Lung (tissue), 12 donors: ENCODE data around the gene ITPR1. TPM values are rescaled to one million over a fixed set of nuclear protein-coding genes. Genes with fewer than 3 reads are reported as not detected.
"Not testable (repeated sequence)": the region's sequence is repeated elsewhere in the genome, so short reads cannot be mapped to it uniquely, and the experiment has no call there.

Source experiments
- ATAC-seq: fragments of 200-7000 bp; cut with Tn5 transposase; one replicate; pipeline ENCODE4 v1.9.1; 2020; ENCODE audit warnings: moderate number of reproducible peaks; ENCODE audit not compliant: insufficient read depth, low FRiP score
- DNase-seq, 3 donors: peaks; one replicate each; pipeline ENCODE4 v3.0.0-alpha.2; 2013 to 2017
- H3K27ac ChIP-seq, 2 donors: one replicate each; pipeline ENCODE4 v1.5.1; 2013; ENCODE audit warnings: mild to moderate bottlenecking in 2 of 2, moderate library complexity in 2 of 2, control low read depth in 1 of 2, inconsistent platforms in 1 of 2, low read depth in 1 of 2, low read length in 1 of 2
- H3K27me3 ChIP-seq, 3 donors: one replicate each; pipeline ENCODE4 v1.5.1; 2013; ENCODE audit warnings: low read length in 2 of 3; ENCODE audit not compliant: control insufficient read depth in 3 of 3, insufficient read depth in 3 of 3
- H3K36me3 ChIP-seq, 4 donors: one replicate each; pipeline ENCODE4 v1.5.1; 2013; ENCODE audit warnings: low read length in 4 of 4, mild to moderate bottlenecking in 1 of 4, moderate library complexity in 1 of 4; ENCODE audit not compliant: control insufficient read depth in 4 of 4, insufficient read depth in 4 of 4
- H3K4me1 ChIP-seq, 5 donors: one replicate each; pipeline ENCODE4 v1.5.1; 2013; ENCODE audit warnings: low read length in 5 of 5, mild to moderate bottlenecking in 2 of 5, moderate library complexity in 1 of 5; ENCODE audit not compliant: control insufficient read depth in 5 of 5, insufficient read depth in 5 of 5
- H3K4me3 ChIP-seq: one replicate; pipeline ENCODE4 v1.5.1; 2013; ENCODE audit warnings: mild to moderate bottlenecking, control low read depth, moderate library complexity
- H3K9ac ChIP-seq, 2 donors: one replicate each; pipeline ENCODE4 v1.5.1; 2013; ENCODE audit warnings: low read length in 2 of 2, control low read depth in 1 of 2; ENCODE audit not compliant: insufficient read depth in 1 of 2
- H3K9me3 ChIP-seq, 4 donors: one replicate each; pipeline ENCODE4 v1.5.1; 2013; ENCODE audit warnings: low read length in 3 of 4, mild to moderate bottlenecking in 1 of 4, moderate library complexity in 1 of 4; ENCODE audit not compliant: control insufficient read depth in 4 of 4, insufficient read depth in 3 of 4
- WGBS, 2 donors: extraction: QIAGEN DNeasy Blood & Tissue Kit; methylation state at CpG; one replicate each; pipeline ENCODE4 v1.1.7; 2013; 5-methylcytosine and 5-hydroxymethylcytosine counted together
- polyA plus RNA-seq, 2 donors: library from polyadenylated mRNA; stranded (reverse); fragments of 200-250 nt; gene quantifications; one replicate each; pipeline ENCODE4 v1.2.1, GENCODE V29; 2013
- total RNA-seq, 2 donors: library from RNA; depleted of rRNA in 1 of 2; stranded (reverse); fragments of >200 nt in 1 of 2; gene quantifications; one replicate each; pipeline ENCODE4 v1.2.1, GENCODE V29; 2014 to 2021
- TF ChIP-seq, protein P1 (sequence below): IDR thresholded peaks from 2 replicates; pipeline ENCODE4 v1.5.1; 2012; ENCODE audit warnings: mild to moderate bottlenecking; ENCODE audit errors: control extremely low read depth, extremely low read depth
- donor health status: control.
- donor health status: control.
- donor health status: Bipolar disorder and iron deficiency.
- donor health status: healthy.
- donor health status: DM: yes; HTN: yes; CAD: no.

ITPR1 gene
- total and polyA plus RNA-seq, 4 donors, result 12.4 to 152 (median 44.1) TPM

DNA sequence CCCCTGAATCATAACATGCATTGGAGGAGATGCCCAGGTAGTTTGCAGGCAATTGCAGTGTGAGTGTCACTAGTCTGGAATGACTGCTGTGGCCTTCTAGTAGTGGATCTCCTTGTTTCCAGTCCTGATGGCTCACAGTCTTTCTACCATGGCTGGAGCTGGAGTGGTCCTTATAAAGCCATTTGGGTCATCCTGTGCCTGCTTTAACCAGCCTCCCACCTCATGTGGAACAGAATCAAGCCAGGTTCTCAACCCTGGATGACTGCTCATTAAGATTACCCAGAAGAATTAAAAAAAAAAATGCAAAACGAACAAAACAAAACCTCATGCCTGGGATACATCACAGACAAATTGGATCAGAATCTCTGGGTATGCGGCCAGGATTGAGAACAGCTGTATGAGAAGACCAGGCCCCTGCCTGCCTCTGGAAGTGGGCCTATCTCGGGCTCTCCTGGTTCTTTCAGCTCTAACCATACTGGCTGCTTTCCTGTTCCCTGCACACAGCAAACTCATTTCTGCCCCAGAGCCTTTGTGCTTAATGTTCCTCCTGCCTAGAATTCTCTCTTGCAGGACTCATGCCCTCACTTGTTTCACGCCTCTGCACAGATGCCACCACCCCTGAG lies 96.4 kb downstream of the ITPR1 start:
- TF ChIP-seq, protein P1, sequence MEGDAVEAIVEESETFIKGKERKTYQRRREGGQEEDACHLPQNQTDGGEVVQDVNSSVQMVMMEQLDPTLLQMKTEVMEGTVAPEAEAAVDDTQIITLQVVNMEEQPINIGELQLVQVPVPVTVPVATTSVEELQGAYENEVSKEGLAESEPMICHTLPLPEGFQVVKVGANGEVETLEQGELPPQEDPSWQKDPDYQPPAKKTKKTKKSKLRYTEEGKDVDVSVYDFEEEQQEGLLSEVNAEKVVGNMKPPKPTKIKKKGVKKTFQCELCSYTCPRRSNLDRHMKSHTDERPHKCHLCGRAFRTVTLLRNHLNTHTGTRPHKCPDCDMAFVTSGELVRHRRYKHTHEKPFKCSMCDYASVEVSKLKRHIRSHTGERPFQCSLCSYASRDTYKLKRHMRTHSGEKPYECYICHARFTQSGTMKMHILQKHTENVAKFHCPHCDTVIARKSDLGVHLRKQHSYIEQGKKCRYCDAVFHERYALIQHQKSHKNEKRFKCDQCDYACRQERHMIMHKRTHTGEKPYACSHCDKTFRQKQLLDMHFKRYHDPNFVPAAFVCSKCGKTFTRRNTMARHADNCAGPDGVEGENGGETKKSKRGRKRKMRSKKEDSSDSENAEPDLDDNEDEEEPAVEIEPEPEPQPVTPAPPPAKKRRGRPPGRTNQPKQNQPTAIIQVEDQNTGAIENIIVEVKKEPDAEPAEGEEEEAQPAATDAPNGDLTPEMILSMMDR, result no peak
- DNase-seq, result peak in 2 of 3 donors; percentile 56 to 73
- Histone ChIP-seq H3K9me3 (no peaks in the 10 kb centered on the region), H3K27me3 (no peaks in the 10 kb centered on the region), H3K27ac (no peak overlapping the region), H3K4me3 (no peak overlapping the region), H3K9ac (no peak overlapping the region), H3K36me3 (no peaks in the 10 kb centered on the region), H3K4me1 (peaks cover 0 to 29% (median 3%) of the 10 kb centered on the region in 5 donors)
- WGBS, 2 donors, result 69 to 70% methylated on average over 4 of the region's 4 CpGs
- ATAC-seq, result no peak

DNA sequence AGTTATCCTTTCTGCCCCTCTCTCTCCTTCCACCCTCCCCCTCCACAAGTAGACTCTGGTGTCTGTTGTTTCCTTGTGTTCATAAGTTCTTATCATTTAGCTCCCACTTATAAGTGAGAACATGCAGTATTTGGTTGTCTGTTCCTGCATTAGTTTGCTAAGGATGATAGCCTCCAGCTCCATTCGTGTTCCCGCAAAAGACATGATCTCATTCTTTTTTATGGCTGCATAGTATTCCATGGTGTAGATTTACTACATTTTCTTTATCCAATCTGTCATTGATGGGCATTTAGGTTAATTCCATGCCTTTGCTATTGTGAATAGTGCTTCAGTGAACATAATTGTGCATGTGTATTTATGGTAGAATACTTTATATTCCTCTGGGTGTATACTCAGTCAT lies 97.7 kb downstream of the ITPR1 start:
- H3K4me1 ChIP-seq, result peaks cover 0 to 24% (median 3%) of the 10 kb centered on the region in 5 donors
- H3K4me3 ChIP-seq, ATAC-seq, H3K27me3 ChIP-seq, DNase-seq, H3K27ac ChIP-seq, H3K9ac ChIP-seq, H3K9me3 ChIP-seq, H3K36me3 ChIP-seq: not testable (repeated sequence)
- WGBS, 2 donors, result 96 to 99% methylated on average over 2 of the region's 2 CpGs

DNA sequence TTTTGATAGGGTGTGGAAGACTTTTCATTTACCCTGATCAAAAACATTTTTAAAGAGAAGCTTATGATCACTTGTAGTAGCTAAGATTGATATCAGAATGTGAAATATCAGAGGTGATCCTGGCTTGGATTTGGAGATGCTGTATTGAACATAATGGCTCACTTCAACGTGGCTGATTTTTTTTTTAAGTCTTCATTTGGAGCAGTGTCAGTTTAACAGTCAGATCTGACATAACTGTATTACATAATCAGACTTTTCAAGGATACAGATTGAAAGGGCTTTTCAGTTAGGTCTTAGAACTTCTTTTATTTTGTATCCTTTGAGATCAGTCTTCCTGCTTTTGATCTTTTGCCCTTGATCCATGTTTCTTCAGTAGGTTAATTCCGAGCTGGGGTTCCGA lies 98.5 kb downstream of the ITPR1 start:
- Histone ChIP-seq H3K27me3 (no peaks in the 10 kb centered on the region), H3K4me1 (peaks cover 0 to 29% (median 3%) of the 10 kb centered on the region in 5 donors), H3K27ac (no peak overlapping the region), H3K4me3 (no peak overlapping the region), H3K9me3 (no peaks in the 10 kb centered on the region), H3K36me3 (no peaks in the 10 kb centered on the region), H3K9ac (no peak overlapping the region)
- WGBS, 2 donors, result 65 to 73% methylated on average over 3 of the region's 3 CpGs
- no peak for DNase-seq
- no peak for ATAC-seq
- TF ChIP-seq, protein P1, result no peak

DNA sequence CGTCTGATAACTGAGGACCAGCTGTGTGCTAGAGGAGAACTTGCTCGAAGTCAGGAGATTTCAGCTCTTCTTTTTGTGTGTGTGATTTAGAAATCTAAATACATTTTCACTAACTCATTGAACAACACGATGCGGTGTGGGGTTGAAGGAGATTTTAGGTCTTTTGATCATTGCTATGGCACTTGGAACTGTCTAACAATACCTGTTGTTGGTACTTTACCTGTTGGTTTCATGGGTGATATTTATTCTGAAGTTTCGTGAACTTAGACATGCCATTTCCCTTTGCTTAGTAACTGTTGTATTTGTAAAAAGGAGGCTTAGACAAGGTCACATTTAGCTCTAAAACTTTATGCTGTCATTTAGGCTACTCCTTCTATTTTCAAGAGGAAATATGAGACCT lies 99.9 kb downstream of the ITPR1 start:
- H3K9me3 ChIP-seq, result no peaks in the 10 kb centered on the region
- peaks cover 0 to 34% (median 3%) of the 10 kb centered on the region in 5 donors for H3K4me1 ChIP-seq
- no peak overlapping the region for H3K27ac ChIP-seq
- no peaks in the 10 kb centered on the region for H3K36me3 ChIP-seq
- DNase-seq (no peak), ATAC-seq (no peak)
- H3K4me3 ChIP-seq, result no peak overlapping the region
- TF ChIP-seq, protein P1, result no peak
- WGBS, 2 donors, result 95 to 97% methylated on average over 5 of the region's 5 CpGs
- H3K9ac ChIP-seq, result no peak overlapping the region
- H3K27me3 ChIP-seq, result no peaks in the 10 kb centered on the region
